SK-N-SH (cell line): ENCODE results near the gene PRKCQ.

Experiments
- EZH2phosphoT487 ChIP-seq: fragments of 200-600 bp; sonication (generic); IDR thresholded peaks from 2 replicates; pipeline ENCODE4 v1.6.1; 2017; ENCODE audit warnings: low read depth, mixed run types, mild to moderate bottlenecking, antibody characterized with exemption, moderate library complexity, borderline replicate concordance
- GATA2 ChIP-seq: sonication (generic); formaldehyde crosslinking; IDR thresholded peaks from 2 replicates; pipeline ENCODE4 v1.5.0; 2020; ENCODE audit warnings: mild to moderate bottlenecking, missing genetic modification reagents
- MXI1 ChIP-seq: IDR thresholded peaks from 2 replicates; pipeline ENCODE4 v1.6.1; 2012; ENCODE audit warnings: mild to moderate bottlenecking, low read depth, low read length, improper control_type of control experiment
- USF1 ChIP-seq: IDR thresholded peaks from 2 replicates; pipeline ENCODE4 v1.4.0; 2012; ENCODE audit warnings: low read depth, borderline replicate concordance
- USF2 ChIP-seq: fragments of 150-350 bp; IDR thresholded peaks from 2 replicates; pipeline ENCODE4 v1.6.1; 2017; ENCODE audit warnings: antibody characterized with exemption, low read length, low read depth, borderline replicate concordance
- TF ChIP-seq, protein P1 (sequence below): fragments of 200-600 bp; sonication (generic); IDR thresholded peaks from 2 replicates; pipeline ENCODE4 v1.6.1; 2017; ENCODE audit warnings: antibody characterized with exemption, mild to moderate bottlenecking, moderate library complexity
- TF ChIP-seq, protein P2 (sequence below): IDR thresholded peaks from 2 replicates; pipeline ENCODE4 v1.4.0; 2012; ENCODE audit warnings: low read depth

DNA sequence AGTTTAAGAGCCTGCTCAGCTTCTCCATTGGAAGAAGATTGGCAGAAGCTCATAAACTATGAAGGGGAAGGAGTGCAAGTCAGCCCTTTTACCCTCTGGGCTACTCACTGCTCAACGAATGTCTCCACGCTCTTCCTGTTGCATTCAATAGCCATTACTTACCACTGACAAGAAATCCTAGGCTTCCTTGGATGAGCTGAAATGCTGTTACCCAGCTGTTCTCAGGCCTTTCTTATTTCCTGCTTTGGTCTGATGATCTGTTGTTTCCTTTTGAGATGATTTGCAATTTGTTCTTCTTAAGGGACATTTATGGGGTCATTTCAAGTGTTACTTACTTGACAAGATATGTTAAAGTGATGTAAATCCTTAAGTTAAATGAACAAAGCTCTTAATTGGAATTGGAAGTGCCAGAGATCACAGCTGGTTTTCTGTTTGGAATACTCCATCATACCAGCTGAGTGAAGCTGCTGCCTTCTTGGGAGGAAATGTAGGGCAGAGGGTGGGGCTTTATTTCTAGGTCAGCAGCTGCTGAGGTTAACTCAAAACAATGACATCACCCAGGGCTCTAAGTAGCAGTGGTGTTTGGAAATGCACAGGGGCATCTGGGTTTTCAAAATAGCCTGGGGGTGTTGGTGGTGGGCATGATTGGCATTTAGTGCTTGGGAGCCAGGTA, 170.0 kb downstream of the PRKCQ start:
- TF ChIP-seq, protein P1, sequence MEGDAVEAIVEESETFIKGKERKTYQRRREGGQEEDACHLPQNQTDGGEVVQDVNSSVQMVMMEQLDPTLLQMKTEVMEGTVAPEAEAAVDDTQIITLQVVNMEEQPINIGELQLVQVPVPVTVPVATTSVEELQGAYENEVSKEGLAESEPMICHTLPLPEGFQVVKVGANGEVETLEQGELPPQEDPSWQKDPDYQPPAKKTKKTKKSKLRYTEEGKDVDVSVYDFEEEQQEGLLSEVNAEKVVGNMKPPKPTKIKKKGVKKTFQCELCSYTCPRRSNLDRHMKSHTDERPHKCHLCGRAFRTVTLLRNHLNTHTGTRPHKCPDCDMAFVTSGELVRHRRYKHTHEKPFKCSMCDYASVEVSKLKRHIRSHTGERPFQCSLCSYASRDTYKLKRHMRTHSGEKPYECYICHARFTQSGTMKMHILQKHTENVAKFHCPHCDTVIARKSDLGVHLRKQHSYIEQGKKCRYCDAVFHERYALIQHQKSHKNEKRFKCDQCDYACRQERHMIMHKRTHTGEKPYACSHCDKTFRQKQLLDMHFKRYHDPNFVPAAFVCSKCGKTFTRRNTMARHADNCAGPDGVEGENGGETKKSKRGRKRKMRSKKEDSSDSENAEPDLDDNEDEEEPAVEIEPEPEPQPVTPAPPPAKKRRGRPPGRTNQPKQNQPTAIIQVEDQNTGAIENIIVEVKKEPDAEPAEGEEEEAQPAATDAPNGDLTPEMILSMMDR = no peak
- TF ChIP-seq USF2 = no peak
- TF ChIP-seq GATA2 (CRISPR knock-in tag) = no peak
- no peak for TF ChIP-seq USF1
- TF ChIP-seq EZH2phosphoT487 = no peak
- TF ChIP-seq, protein P2, sequence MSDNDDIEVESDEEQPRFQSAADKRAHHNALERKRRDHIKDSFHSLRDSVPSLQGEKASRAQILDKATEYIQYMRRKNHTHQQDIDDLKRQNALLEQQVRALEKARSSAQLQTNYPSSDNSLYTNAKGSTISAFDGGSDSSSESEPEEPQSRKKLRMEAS = no peak
- no peak for TF ChIP-seq MXI1
